GM12878 (cell line): ENCODE results near the gene HS6ST1. TPM values are rescaled to one million over a fixed set of nuclear protein-coding genes. Genes with fewer than 3 reads are reported as not detected.

Source experiments
- ATAC-seq: fragments of 200-7000 bp; cut with Tn5 transposase; 3 replicates; pipeline ENCODE4 v1.9.1; 2020; ENCODE audit warnings: mild to moderate bottlenecking, moderate library complexity
- BruUV-seq: library from RNA; stranded (reverse); fragments of 400-500 nt; replicated peaks from 2 replicates; lab custom pipeline; 2021; lab: Mats Ljungman, UMichigan
- CTCF ChIA-PET: fragments of 300-600 bp; sonication (Branson Sonifier 250); formaldehyde crosslinking; extraction: SDS; loops from one replicate; lab custom pipeline; 2021; ENCODE audit warnings: inconsistent platforms; lab: Yijun Ruan, JAX
- POLR2A ChIA-PET: fragments of 350-600 bp; formaldehyde crosslinking; extraction: SDS; loops from one replicate; lab custom pipeline; 2021; ENCODE audit warnings: inconsistent platforms; lab: Charles Lee
- RAD21 ChIA-PET: fragments of 300-600 bp; sonication (Branson Sonifier 250); formaldehyde crosslinking; loops from one replicate; lab custom pipeline; 2023; ENCODE audit warnings: antibody characterized with exemption; ENCODE audit not compliant: unreplicated experiment; lab: Charles Lee
- SMC1A ChIA-PET: fragments of 300-600 bp; sonication (Branson Sonifier 250); formaldehyde crosslinking; loops from one replicate; lab custom pipeline; 2023; ENCODE audit not compliant: unreplicated experiment, uncharacterized antibody; lab: Charles Lee
- DNase-seq: peaks from one replicate; pipeline ENCODE4 v3.0.0-alpha.2; 2011; ENCODE audit warnings: low read depth, low spot score
- FAIRE-seq: peaks from 3 replicates; lab custom pipeline; 2011; peaks lifted over from hg19 to GRCh38; lab: Jason Lieb, UNC
- H2AFZ ChIP-seq: 2 replicates; pipeline ENCODE4 v1.6.0; 2011; ENCODE audit warnings: low read depth, low read length, control low read depth; ENCODE audit not compliant: control insufficient read depth
- H3K27ac ChIP-seq: 2 replicates; pipeline ENCODE4 v1.5.1; 2011; ENCODE audit warnings: control low read depth; ENCODE audit not compliant: control insufficient read depth, insufficient read depth
- H3K27me3 ChIP-seq, 2 experiments: replicated peaks in 1 of 2; 2 replicates each; pipeline versions ENCODE4 v1.6.0 to v1.6.1; 2011; ENCODE audit warnings: low read length in 1 of 2; ENCODE audit not compliant: control insufficient read depth in 2 of 2, insufficient read depth in 2 of 2
- H3K36me3 ChIP-seq, 2 experiments: 2 replicates each; pipeline ENCODE4 v1.5.1; 2011; ENCODE audit warnings: low read length in 1 of 2; ENCODE audit not compliant: control insufficient read depth in 2 of 2, insufficient read depth in 2 of 2
- H3K4me1 ChIP-seq: 2 replicates; pipeline ENCODE4 v1.6.1; 2011; ENCODE audit warnings: mild to moderate bottlenecking, low read length, moderate library complexity, mixed read lengths; ENCODE audit not compliant: control insufficient read depth, insufficient read depth
- H3K4me2 ChIP-seq: 2 replicates; pipeline ENCODE4 v1.6.0; 2011; ENCODE audit warnings: control low read depth; ENCODE audit not compliant: control insufficient read depth, insufficient read depth
- H3K4me3 ChIP-seq: fragments of 200-600 bp; sonication (generic); 2 replicates; pipeline ENCODE4 v1.5.1; 2016
- H3K79me2 ChIP-seq: 2 replicates; pipeline ENCODE4 v1.6.0; 2011; ENCODE audit warnings: low read length; ENCODE audit not compliant: control insufficient read depth, insufficient read depth
- H3K9ac ChIP-seq: 2 replicates; pipeline ENCODE4 v1.8.0; 2011; ENCODE audit warnings: low read length, control low read depth, mixed read lengths; ENCODE audit not compliant: control insufficient read depth, insufficient read depth
- H3K9me3 ChIP-seq: replicated peaks from 3 replicates; pipeline ENCODE4 v1.5.1; 2011; ENCODE audit warnings: mild to moderate bottlenecking, low read length; ENCODE audit not compliant: control insufficient read depth, insufficient read depth
- H4K20me1 ChIP-seq: 2 replicates; pipeline ENCODE4 v1.6.0; 2011; ENCODE audit not compliant: control insufficient read depth, insufficient read depth
- ATF2 ChIP-seq: IDR thresholded peaks from 2 replicates; pipeline ENCODE4 v1.6.1; 2012; ENCODE audit warnings: low read length, inconsistent platforms
- ESRRA ChIP-seq: IDR thresholded peaks from 2 replicates; pipeline ENCODE4 v1.6.1; 2012; ENCODE audit warnings: mild to moderate bottlenecking, low read length, improper control_type of control experiment
- GABPA ChIP-seq: IDR thresholded peaks from 2 replicates; pipeline ENCODE4 v1.6.1; 2014; ENCODE audit warnings: antibody characterized with exemption, low read depth, mild to moderate bottlenecking, inconsistent platforms
- JUNB ChIP-seq: IDR thresholded peaks from 2 replicates; pipeline ENCODE4 v1.6.1; 2016; ENCODE audit warnings: antibody characterized with exemption, mild to moderate bottlenecking
- JUND ChIP-seq: IDR thresholded peaks from 2 replicates; pipeline ENCODE4 v1.6.1; 2012; ENCODE audit warnings: low read depth, mild to moderate bottlenecking, low read length, improper control_type of control experiment, moderate library complexity
- MEF2A ChIP-seq: IDR thresholded peaks from 2 replicates; pipeline ENCODE4 v1.6.1; 2011; ENCODE audit warnings: low read depth, mild to moderate bottlenecking, low read length, moderate library complexity; ENCODE audit not compliant: insufficient read depth
- SPI1 ChIP-seq: IDR thresholded peaks from 2 replicates; pipeline ENCODE4 v1.6.1; 2011; ENCODE audit warnings: low read depth, mild to moderate bottlenecking, low read length, moderate library complexity, borderline replicate concordance; ENCODE audit not compliant: insufficient read depth
- ZNF217 ChIP-seq: fragments of 450-650 bp; IDR thresholded peaks from 2 replicates; pipeline ENCODE4 v1.6.1; 2017; ENCODE audit warnings: antibody characterized with exemption, mild to moderate bottlenecking
- WGBS: methylation state at CpG from one replicate; pipeline ENCODE4 v1.1.6; 2016; ENCODE audit warnings: low lambda C conversion rate; ENCODE audit not compliant: insufficient replicate concordance, insufficient coverage; ENCODE audit errors: missing lambda C conversion rate; 5-methylcytosine and 5-hydroxymethylcytosine counted together
- in situ Hi-C: fragments of 300-500 bp; cut with MboI; formaldehyde crosslinking; loops from 9 replicates; pipeline ENCODE4 v1.14.3; 2018; ENCODE audit warnings: mixed read lengths
- intact Hi-C: fragments of 100-400 bp; cut with micrococcal nuclease; formaldehyde crosslinking; loops from one replicate; pipeline ENCODE4 v1.14.2; 2022; ENCODE audit not compliant: unreplicated experiment
- polyA plus RNA-seq, 11 experiments: library from polyadenylated mRNA; depleted of rRNA in 4 of 11; unstranded in 6 of 11; stranded (reverse) in 5 of 11; fragments of >200 nt; fragmentation: Nextera tagmentation in 4 of 11; fragmentation: Illumina TruSeq in 1 of 11; extraction: Ambion mirVana in 4 of 11; extraction: Trizol in 1 of 11; gene quantifications; 1 replicate in 1 of 11; 2 replicates in 10 of 11; pipeline versions ENCODE4 v1.2.1 to v1.2.3, GENCODE V29; 2011 to 2016; ENCODE audit warnings: inconsistent platforms in 2 of 11, missing spikeins in 2 of 11, low read depth in 1 of 11
- total RNA-seq, 4 experiments: library from RNA; depleted of rRNA in 3 of 4; stranded (reverse); fragments of >200 nt in 3 of 4; fragmentation: Illumina TruSeq in 1 of 4; extraction: Trizol in 1 of 4; gene quantifications; 2 replicates each; pipeline versions ENCODE4 v1.2.1 to v1.2.3, GENCODE V29; 2013 to 2021
- TF ChIP-seq, protein P1 (sequence below): fragments of 450-650 bp; IDR thresholded peaks from 2 replicates; pipeline ENCODE4 v1.6.1; 2017; ENCODE audit warnings: mild to moderate bottlenecking, moderate library complexity

Gene HS6ST1
- total and polyA plus RNA-seq, 10 of the 15 experiments (the other 5 are each of a cell fraction or from before 2014, with no cell fraction given), result 0.48 to 17.0 (median 4.7) TPM

DNA sequence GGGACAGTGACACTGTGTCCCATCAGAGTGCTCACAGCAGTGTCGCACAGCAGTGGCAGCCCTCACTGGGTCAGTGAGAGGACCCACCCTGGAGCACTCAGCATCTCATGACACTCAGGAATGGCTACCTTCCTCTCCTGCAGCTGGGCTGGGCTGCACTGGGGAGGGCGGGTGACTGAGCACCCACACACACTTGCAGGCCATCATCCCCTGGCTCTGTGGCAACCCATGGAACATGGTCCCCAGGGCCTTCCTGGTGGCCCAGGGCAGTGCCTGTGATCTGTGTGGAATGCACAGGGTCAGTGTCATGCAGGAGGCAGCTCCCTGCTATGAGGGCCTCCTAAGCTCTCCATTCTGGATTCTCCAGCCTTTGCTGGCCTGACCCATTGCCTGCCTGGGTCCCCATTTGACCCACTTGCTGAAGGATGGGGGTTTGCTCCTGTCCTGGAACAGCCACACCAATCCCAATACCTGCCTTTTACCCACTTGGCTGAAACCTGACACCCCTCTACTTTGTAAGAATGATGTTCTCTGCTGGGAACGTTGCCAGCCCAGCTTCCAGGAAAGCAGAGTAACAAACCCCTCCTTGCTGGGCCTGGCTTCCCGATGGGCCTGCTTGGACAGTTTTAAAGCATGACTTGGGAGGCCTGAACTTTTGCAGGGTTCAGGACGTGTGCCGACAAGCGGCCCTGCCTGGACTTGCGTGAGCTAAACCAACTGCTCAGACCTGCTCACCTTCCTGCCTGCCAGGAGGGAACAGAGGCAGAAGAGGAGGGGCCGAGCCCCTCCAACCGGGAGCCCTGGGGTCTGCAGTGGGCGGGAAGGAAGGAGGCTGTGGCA, 13.7 kb downstream of the HS6ST1 start:
- ChIA-PET POLR2A (no interaction called here), CTCF (no interaction called here), SMC1A (no interaction called here), RAD21 (no interaction called here)
- H3K4me3 ChIP-seq, result no peak overlapping the region
- FAIRE-seq (no peak), ATAC-seq (no peak), DNase-seq (no peak)
- H3K36me3 ChIP-seq, result no peaks in the 10 kb centered on the region; a peak in 1 of 4 replicates
- no TSS peak for BruUV-seq
- peaks cover 7% of the 10 kb centered on the region for H3K4me1 ChIP-seq
- TF ChIP-seq ATF2, result no peak
- no peak for TF ChIP-seq SPI1
- TF ChIP-seq, protein P1, sequence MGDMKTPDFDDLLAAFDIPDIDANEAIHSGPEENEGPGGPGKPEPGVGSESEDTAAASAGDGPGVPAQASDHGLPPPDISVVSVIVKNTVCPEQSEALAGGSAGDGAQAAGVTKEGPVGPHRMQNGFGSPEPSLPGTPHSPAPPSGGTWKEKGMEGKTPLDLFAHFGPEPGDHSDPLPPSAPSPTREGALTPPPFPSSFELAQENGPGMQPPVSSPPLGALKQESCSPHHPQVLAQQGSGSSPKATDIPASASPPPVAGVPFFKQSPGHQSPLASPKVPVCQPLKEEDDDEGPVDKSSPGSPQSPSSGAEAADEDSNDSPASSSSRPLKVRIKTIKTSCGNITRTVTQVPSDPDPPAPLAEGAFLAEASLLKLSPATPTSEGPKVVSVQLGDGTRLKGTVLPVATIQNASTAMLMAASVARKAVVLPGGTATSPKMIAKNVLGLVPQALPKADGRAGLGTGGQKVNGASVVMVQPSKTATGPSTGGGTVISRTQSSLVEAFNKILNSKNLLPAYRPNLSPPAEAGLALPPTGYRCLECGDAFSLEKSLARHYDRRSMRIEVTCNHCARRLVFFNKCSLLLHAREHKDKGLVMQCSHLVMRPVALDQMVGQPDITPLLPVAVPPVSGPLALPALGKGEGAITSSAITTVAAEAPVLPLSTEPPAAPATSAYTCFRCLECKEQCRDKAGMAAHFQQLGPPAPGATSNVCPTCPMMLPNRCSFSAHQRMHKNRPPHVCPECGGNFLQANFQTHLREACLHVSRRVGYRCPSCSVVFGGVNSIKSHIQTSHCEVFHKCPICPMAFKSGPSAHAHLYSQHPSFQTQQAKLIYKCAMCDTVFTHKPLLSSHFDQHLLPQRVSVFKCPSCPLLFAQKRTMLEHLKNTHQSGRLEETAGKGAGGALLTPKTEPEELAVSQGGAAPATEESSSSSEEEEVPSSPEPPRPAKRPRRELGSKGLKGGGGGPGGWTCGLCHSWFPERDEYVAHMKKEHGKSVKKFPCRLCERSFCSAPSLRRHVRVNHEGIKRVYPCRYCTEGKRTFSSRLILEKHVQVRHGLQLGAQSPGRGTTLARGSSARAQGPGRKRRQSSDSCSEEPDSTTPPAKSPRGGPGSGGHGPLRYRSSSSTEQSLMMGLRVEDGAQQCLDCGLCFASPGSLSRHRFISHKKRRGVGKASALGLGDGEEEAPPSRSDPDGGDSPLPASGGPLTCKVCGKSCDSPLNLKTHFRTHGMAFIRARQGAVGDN, result no peak
- no peak for TF ChIP-seq MEF2A
- no peak for TF ChIP-seq ESRRA
- TF ChIP-seq JUND, result no peak
- TF ChIP-seq GABPA, result no peak
- no peak for TF ChIP-seq ZNF217
- TF ChIP-seq JUNB, result no peak
- H3K9me3 ChIP-seq, result no peaks in the 10 kb centered on the region
- no peak overlapping the region for H3K27ac ChIP-seq
- WGBS, result 90% methylated on average over 11 of the region's 11 CpGs
- no peak overlapping the region for H3K9ac ChIP-seq
- no peaks in the 10 kb centered on the region; the same call in 1 of the 2 replicates for H3K79me2 ChIP-seq
- no peak overlapping the region for H2AFZ ChIP-seq
- H3K4me2 ChIP-seq, result no peak overlapping the region
- H3K27me3 ChIP-seq, result no peaks in the 10 kb centered on the region
- no peaks in the 10 kb centered on the region; the same call in 1 of the 2 replicates for H4K20me1 ChIP-seq
- in situ Hi-C loops (no loop called here), intact Hi-C loops (no loop called here)
